HCT116 (cell line): ENCODE measurements around the gene SLC66A3. TPM values are rescaled to one million over a fixed set of nuclear protein-coding genes. Genes with fewer than 3 reads are reported as not detected.

ENCODE experiments used
- ATAC-seq: fragments of 200-7000 bp; cut with Tn5 transposase; 2 replicates; pipeline ENCODE4 v1.9.1; 2020; ENCODE audit warnings: mild to moderate bottlenecking, moderate library complexity
- BruUV-seq: library from RNA; stranded (reverse); fragments of 400-500 nt; replicated peaks from 2 replicates; lab custom pipeline; 2021; lab: Mats Ljungman, UMichigan
- CTCF ChIA-PET: fragments of 300-600 bp; sonication (Branson Sonifier 250); formaldehyde crosslinking; loops from one replicate; lab custom pipeline; 2021; ENCODE audit warnings: antibody characterized with exemption; lab: Charles Lee
- POLR2A ChIA-PET: fragments of 300-600, 350-600 bp; sonication (Branson Sonifier 250); formaldehyde crosslinking; loops from one replicate; lab custom pipeline; 2021; ENCODE audit warnings: antibody characterized with exemption; lab: Charles Lee
- RAD21 ChIA-PET, 2 experiments: fragments of 300-600 bp; sonication (Branson Sonifier 250); formaldehyde crosslinking; loops; one replicate each; lab custom pipeline; 2023; ENCODE audit warnings: low total read pairs in 2 of 2; ENCODE audit not compliant: uncharacterized antibody in 2 of 2, unreplicated experiment in 2 of 2, low non-redundant PET in 1 of 2; lab: Charles Lee
- DNase-seq: peaks from one replicate; pipeline ENCODE4 v3.0.0-alpha.2; 2010; ENCODE audit warnings: low read depth, low spot score
- H2AFZ ChIP-seq: fragments of 200-600 bp; shearing (Covaris generic), sonication (generic); 2 replicates; pipeline ENCODE4 v1.6.1; 2017; ENCODE audit warnings: low read depth, mixed run types, mixed read lengths, antibody characterized with exemption, low read length; ENCODE audit not compliant: poor library complexity, severe bottlenecking
- H3K27ac ChIP-seq: 2 replicates; pipeline ENCODE4 v1.5.1; 2012; ENCODE audit warnings: low read depth, low read length
- H3K27me3 ChIP-seq: fragments of 200-600 bp; sonication (generic); 2 replicates; pipeline ENCODE4 v1.6.1; 2016; ENCODE audit warnings: mixed run types, low read length, mixed read lengths; ENCODE audit not compliant: insufficient read depth
- H3K36me3 ChIP-seq, 2 experiments: fragments of 200-500 bp in 1 of 2; fragments of 200-600 bp in 1 of 2; sonication (Bioruptor generic) in 1 of 2; sonication (generic) in 1 of 2; 2 replicates each; pipeline versions ENCODE4 v1.5.1 to v1.6.1; 2014 to 2016; ENCODE audit warnings: low read length in 2 of 2, inconsistent platforms in 1 of 2, mixed read lengths in 1 of 2, mixed run types in 1 of 2; ENCODE audit not compliant: insufficient read depth in 2 of 2, control insufficient read depth in 1 of 2
- H3K4me1 ChIP-seq, 2 experiments: fragments of 200-600 bp in 1 of 2; sonication (generic) in 1 of 2; 2 replicates each; pipeline versions ENCODE4 v1.5.1 to v1.6.1; 2012 to 2017; ENCODE audit warnings: low read length in 2 of 2, inconsistent platforms in 1 of 2, mild to moderate bottlenecking in 1 of 2, mixed read lengths in 1 of 2, mixed run types in 1 of 2, moderate library complexity in 1 of 2; ENCODE audit not compliant: insufficient read depth in 2 of 2, control insufficient read depth in 1 of 2
- H3K4me2 ChIP-seq: fragments of 200-600 bp; sonication (generic); 2 replicates; pipeline ENCODE4 v1.6.1; 2017; ENCODE audit warnings: mixed run types, low read length, mixed read lengths
- H3K4me3 ChIP-seq, 2 experiments: fragments of 200-600 bp in 1 of 2; sonication (generic) in 1 of 2; replicated peaks in 1 of 2; 2 replicates each; pipeline ENCODE4 v1.5.1; 2011 to 2016; ENCODE audit warnings: low read length in 2 of 2, control low read depth in 1 of 2, low read depth in 1 of 2, mild to moderate bottlenecking in 1 of 2, mixed read lengths in 1 of 2, mixed run types in 1 of 2
- H3K79me2 ChIP-seq: fragments of 200-600 bp; sonication (generic); 2 replicates; pipeline ENCODE4 v1.6.1; 2017; ENCODE audit warnings: mild to moderate bottlenecking, mixed run types, low read length, moderate library complexity, mixed read lengths; ENCODE audit not compliant: insufficient read depth
- H3K9ac ChIP-seq: fragments of 200-600 bp; sonication (generic); 2 replicates; pipeline ENCODE4 v1.6.1; 2016; ENCODE audit warnings: low read length, mixed read lengths
- H3K9me2 ChIP-seq: fragments of 200-600 bp; sonication (generic), shearing (Covaris generic); 2 replicates; pipeline ENCODE4 v1.6.1; 2017; ENCODE audit warnings: mixed run types, mild to moderate bottlenecking, moderate library complexity; ENCODE audit not compliant: insufficient read depth
- H3K9me3 ChIP-seq, 2 experiments: fragments of 200-500 bp in 1 of 2; fragments of 200-600 bp in 1 of 2; sonication (Bioruptor generic) in 1 of 2; sonication (generic) in 1 of 2; 2 replicates each; pipeline ENCODE4 v1.6.1; 2014 to 2017; ENCODE audit warnings: low read length in 2 of 2, mixed read lengths in 2 of 2, inconsistent platforms in 1 of 2, low read depth in 1 of 2, mild to moderate bottlenecking in 1 of 2, mixed run types in 1 of 2, moderate library complexity in 1 of 2; ENCODE audit not compliant: control insufficient read depth in 1 of 2, insufficient read depth in 1 of 2
- H4K20me1 ChIP-seq: fragments of 200-600 bp; sonication (generic), shearing (Covaris generic); 2 replicates; pipeline ENCODE4 v1.6.1; 2017; ENCODE audit warnings: mixed run types, mild to moderate bottlenecking, moderate library complexity; ENCODE audit not compliant: insufficient read depth
- ATF3 ChIP-seq: IDR thresholded peaks from 2 replicates; pipeline ENCODE4 v1.6.1; 2012
- ELF1 ChIP-seq: IDR thresholded peaks from 2 replicates; pipeline ENCODE4 v1.6.1; 2012; ENCODE audit warnings: low read depth, borderline replicate concordance
- ZBTB33 ChIP-seq: IDR thresholded peaks from 2 replicates; pipeline ENCODE4 v1.6.1; 2011; ENCODE audit warnings: mild to moderate bottlenecking, low read length, moderate library complexity; ENCODE audit not compliant: insufficient replicate concordance; ENCODE audit errors: extremely low read depth
- intact Hi-C: fragments of 100-400 bp; cut with micrococcal nuclease; formaldehyde crosslinking; loops from 2 replicates; pipeline ENCODE4 v1.10.0; 2022
- total RNA-seq: library from RNA; stranded (reverse); gene quantifications from one replicate; pipeline ENCODE4 v1.2.1, GENCODE V29; 2021; ENCODE audit not compliant: unreplicated experiment

Gene SLC66A3
- total RNA-seq, 1 experiment from 2014 or later: 15.9 TPM

DNA sequence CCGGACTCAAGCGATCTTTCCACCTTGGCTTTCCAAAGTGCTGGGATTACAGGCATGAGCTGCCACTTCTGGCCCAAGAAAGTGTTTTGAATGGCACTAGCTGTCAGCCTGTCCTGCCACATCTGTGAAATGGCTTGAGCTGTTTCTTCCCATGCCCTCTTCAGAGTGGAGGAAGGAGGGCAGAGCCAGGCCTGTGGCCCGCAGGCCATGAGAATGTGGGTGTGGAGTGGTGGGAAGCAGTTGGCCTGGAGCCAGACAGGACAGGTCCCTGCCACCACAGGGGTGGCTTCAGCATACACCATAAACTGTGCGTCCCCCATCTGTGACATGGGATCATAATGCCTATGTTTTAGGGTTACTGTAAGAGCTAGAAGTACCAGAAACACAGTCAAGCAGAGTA is 6.5 kb downstream of the SLC66A3 start:
- POLR2A ChIA-PET: no interaction called here

More for the DNA sequence above, 6.5 kb downstream of the SLC66A3 start:
- intact Hi-C loops: no loop called here
- no peaks in the 10 kb centered on the region for H3K27me3 ChIP-seq
- TF ChIP-seq ATF3 (no peak), ZBTB33 (no peak), ELF1 (no peak)
- H3K9me2 ChIP-seq: no peaks in the 10 kb centered on the region
- no peaks in the 10 kb centered on the region for H3K9me3 ChIP-seq
- H3K4me3 ChIP-seq: no peak overlapping the region
- no TSS peak for BruUV-seq
- H3K79me2 ChIP-seq: no peaks in the 10 kb centered on the region
- no peaks in the 10 kb centered on the region for H3K36me3 ChIP-seq
- H3K4me2 ChIP-seq: no peak overlapping the region
- no peaks in the 10 kb centered on the region for H3K4me1 ChIP-seq
- DNase-seq: no peak
- no peak overlapping the region for H3K27ac ChIP-seq
- ChIA-PET CTCF (interaction anchor here (1.4 kb wide), 1 partner anchor 250 kb away, joined by 4 read pairs; no protein-coding TSS in a partner anchor), RAD21 (no interaction called here)
- no peaks in the 10 kb centered on the region for H4K20me1 ChIP-seq
- H3K9ac ChIP-seq: no peak overlapping the region
- H2AFZ ChIP-seq: no peak overlapping the region
- ATAC-seq: no peak
